ENCODE measurements around the gene COG5. TPM values are rescaled to one million over a fixed set of nuclear protein-coding genes. Genes with fewer than 3 reads are reported as not detected.

Gene COG5
- total and polyA plus RNA-seq, 2 donors = 15.4 to 79.4 TPM

DNA sequence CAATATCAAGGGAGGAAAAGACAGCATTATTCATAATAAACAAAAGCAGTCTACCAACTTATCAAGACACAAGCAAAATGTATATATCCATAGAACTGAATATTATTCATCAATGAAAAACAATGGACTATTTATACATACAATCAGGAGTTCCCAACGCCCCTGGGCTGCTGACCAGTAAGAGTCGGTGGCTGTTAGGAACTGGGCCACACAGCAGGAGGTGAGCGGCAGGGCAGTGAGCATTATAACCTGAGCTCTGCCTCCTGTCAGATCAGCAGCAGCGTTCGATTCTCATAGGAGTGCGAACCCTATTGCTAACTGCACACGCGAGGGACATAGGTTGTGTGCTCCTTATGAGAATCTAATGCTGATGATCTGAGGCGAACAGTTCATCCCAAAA, 165.6 kb downstream of the COG5 start:
- Histone ChIP-seq H3K4me3 (ENCODE audit: low read depth, low read length) (no peak overlapping the region), H3K27ac (ENCODE audit: low read depth) (no peak overlapping the region), H3K36me3 (ENCODE audit: insufficient read depth) (no peaks in the 10 kb centered on the region), H3K4me1 (ENCODE audit: insufficient read depth) (no peaks in the 10 kb centered on the region)
- no peak for DNase-seq (ENCODE audit: extremely low spot score)
- WGBS = 88% methylated on average over 9 of the region's 9 CpGs

- WGBS = 96% methylated on average over 2 of the region's 2 CpGs
- no peak overlapping the region for H3K4me3 ChIP-seq (ENCODE audit: low read depth, low read length)
- no peak for DNase-seq (ENCODE audit: extremely low spot score)
These were observed 166.7 kb downstream of the COG5 start for GRCh38 chr7:107396990-107397389.

DNA sequence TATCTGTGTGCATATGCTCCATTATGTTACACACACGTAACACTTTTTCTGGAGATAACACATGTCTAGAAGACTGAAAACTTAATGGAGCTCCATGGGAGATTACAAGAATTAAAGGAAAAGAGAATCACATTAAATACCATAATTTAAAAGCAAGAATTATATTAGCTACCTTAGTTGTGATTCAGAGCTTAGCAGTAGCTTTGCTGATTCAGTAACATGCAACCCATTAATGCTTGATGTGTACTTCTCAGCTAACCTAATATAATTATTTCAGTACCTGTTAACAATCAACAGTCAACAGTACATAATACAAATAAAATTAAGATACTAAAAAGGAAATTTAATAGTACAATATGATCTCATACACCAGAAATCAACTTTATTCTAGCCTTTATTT, 167.6 kb downstream of the COG5 start:
- Histone ChIP-seq H3K36me3 (ENCODE audit: insufficient read depth) (no peaks in the 10 kb centered on the region), H3K4me1 (ENCODE audit: insufficient read depth) (no peaks in the 10 kb centered on the region), H3K27ac (ENCODE audit: low read depth) (no peak overlapping the region), H3K4me3 (ENCODE audit: low read depth, low read length) (no peak overlapping the region)
- 99% methylated on average over 1 of the region's 1 CpG for WGBS
- DNase-seq (ENCODE audit: extremely low spot score) = no peak

More at GRCh38 chr7:107396990-107397389, 166.7 kb downstream of the COG5 start:
- no peaks in the 10 kb centered on the region for H3K4me1 ChIP-seq (ENCODE audit: insufficient read depth)
- no peaks in the 10 kb centered on the region for H3K36me3 ChIP-seq (ENCODE audit: insufficient read depth)
- no peak overlapping the region for H3K27ac ChIP-seq (ENCODE audit: low read depth)

DNA sequence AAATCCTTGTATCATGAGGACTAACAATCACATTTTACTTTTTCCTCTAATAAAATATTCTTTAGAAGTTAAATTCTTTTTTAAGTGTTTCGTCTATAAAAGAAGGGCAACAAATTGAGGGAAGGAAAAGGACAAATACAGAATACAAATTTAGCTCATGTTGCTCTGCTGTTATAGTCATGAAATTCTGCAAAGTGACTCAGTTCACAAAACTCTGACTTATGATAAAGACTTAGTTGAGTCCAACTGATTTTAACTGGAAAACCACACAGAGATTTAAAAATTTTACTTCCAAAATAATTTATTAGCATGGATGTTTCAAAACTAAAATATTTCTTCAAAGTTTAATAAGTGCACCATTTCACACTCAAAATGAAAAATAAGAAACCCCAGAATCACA, 168.9 kb downstream of the COG5 start:
- Histone ChIP-seq H3K36me3 (ENCODE audit: insufficient read depth) (no peaks in the 10 kb centered on the region), H3K27ac (ENCODE audit: low read depth) (no peak overlapping the region), H3K4me1 (ENCODE audit: insufficient read depth) (no peaks in the 10 kb centered on the region), H3K4me3 (ENCODE audit: low read depth, low read length) (no peak overlapping the region)
- 53% methylated on average over 1 of the region's 1 CpG for whole genome bisulfite sequencing
- no peak for DNase-seq (ENCODE audit: extremely low spot score)

GRCh38 chr7:107394276-107394675, 169.4 kb downstream of the COG5 start:
- 71% methylated on average over 1 of the region's 1 CpG for WGBS
- Histone ChIP-seq H3K4me1 (ENCODE audit: insufficient read depth) (no peaks in the 10 kb centered on the region), H3K27ac (ENCODE audit: low read depth) (no peak overlapping the region)

GRCh38 chr7:107392830-107393229, 170.9 kb downstream of the COG5 start:
- 91% methylated on average over 3 of the region's 3 CpGs for WGBS
- H3K4me1 ChIP-seq (ENCODE audit: insufficient read depth) = no peaks in the 10 kb centered on the region
- H3K4me3 ChIP-seq (ENCODE audit: low read depth, low read length) = no peak overlapping the region
- no peak for DNase-seq (ENCODE audit: extremely low spot score)
- H3K27ac ChIP-seq (ENCODE audit: low read depth) = no peak overlapping the region
- no peaks in the 10 kb centered on the region for H3K36me3 ChIP-seq (ENCODE audit: insufficient read depth)

More at GRCh38 chr7:107394276-107394675, 169.4 kb downstream of the COG5 start:
- DNase-seq (ENCODE audit: extremely low spot score) = no peak
- H3K36me3 ChIP-seq (ENCODE audit: insufficient read depth) = no peaks in the 10 kb centered on the region
- no peak overlapping the region for H3K4me3 ChIP-seq (ENCODE audit: low read depth, low read length)

DNA sequence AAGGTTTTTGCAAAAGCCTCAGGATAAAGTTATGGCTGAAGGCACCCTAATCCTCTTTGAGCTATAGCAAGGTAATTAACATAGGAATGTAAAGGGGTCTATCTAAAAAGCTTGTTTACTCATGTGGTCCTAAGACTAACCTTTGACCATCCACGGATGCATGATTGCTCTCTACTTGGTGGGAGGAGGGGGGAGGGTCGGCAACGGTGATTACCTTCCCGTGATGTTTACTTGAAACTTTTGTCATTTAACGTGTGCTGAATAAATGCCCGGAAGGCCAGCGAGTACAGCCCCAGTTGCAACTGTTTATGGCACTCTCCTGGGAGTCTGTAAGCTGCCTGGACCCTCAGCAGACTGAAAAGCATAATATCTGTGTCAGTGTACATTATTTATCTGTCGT, 172.8 kb downstream of the COG5 start:
- H3K27ac ChIP-seq (ENCODE audit: low read depth) = no peak overlapping the region
- H3K36me3 ChIP-seq (ENCODE audit: insufficient read depth) = no peaks in the 10 kb centered on the region
- no peak overlapping the region for H3K4me3 ChIP-seq (ENCODE audit: low read depth, low read length)
- H3K4me1 ChIP-seq (ENCODE audit: insufficient read depth) = no peaks in the 10 kb centered on the region
- no peak for DNase-seq (ENCODE audit: extremely low spot score)
- 55% methylated on average over 8 of the region's 8 CpGs for WGBS

DNA sequence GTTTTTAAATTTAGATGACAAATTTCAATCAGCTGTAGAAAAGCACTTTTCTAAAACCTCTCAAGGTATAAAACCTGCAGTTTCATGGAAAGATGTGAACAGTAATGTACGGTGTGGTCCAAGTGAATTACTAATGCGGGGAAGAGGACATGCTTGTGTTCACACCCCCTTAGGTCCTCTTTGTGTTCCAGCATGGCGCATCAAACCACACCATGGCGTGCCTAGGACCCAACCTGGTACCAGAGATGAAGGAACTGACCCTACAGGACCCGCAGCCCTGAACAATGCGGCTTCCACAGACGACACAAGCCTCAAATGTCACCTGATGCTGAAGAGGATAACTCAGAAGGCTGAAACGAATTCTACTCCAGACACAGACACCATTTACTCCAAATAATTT, 175.1 kb downstream of the COG5 start:
- no peaks in the 10 kb centered on the region for H3K36me3 ChIP-seq (ENCODE audit: insufficient read depth)
- H3K27ac ChIP-seq (ENCODE audit: low read depth) = no peak overlapping the region
- no peak overlapping the region for H3K4me3 ChIP-seq (ENCODE audit: low read depth, low read length)
- 97% methylated on average over 8 of the region's 8 CpGs for WGBS
- H3K4me1 ChIP-seq (ENCODE audit: insufficient read depth) = no peaks in the 10 kb centered on the region
- no peak for DNase-seq (ENCODE audit: extremely low spot score)

DNA sequence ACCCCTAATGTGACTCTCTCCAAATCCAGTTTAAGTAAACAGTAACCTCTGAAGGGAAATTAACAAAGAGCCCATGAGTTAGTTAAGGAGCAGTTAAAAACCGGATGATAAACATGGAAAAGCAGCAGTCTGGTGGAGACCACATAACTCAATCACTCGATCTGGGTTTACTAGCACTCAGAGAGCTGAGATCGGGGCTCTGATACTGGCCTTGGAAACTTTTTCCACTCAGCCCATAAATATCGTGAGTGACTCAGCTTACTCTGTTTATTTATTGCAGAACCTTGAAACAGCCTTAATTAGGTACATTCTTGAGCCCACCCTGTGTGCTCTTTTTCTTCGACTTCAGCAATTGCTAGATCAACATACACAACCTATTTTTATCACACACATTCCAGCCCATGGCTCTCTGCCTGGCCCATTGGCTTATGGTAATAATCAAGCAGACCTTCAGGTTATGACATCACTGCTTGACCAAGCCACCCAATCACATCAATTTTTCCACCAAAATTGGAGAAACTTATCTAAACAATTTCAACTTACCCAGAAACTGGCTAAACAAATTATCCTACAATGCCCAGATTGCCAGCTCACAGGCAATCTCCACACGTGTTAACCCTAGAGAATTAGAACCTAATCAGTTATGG, 176.0 kb downstream of the COG5 start:
- Histone ChIP-seq H3K4me1 (ENCODE audit: insufficient read depth) (no peaks in the 10 kb centered on the region), H3K4me3 (ENCODE audit: low read depth, low read length) (no peak overlapping the region), H3K27ac (ENCODE audit: low read depth) (no peak overlapping the region), H3K36me3 (ENCODE audit: insufficient read depth) (no peaks in the 10 kb centered on the region)
- DNase-seq (ENCODE audit: extremely low spot score) = peak; percentile 53
- 39% methylated on average over 6 of the region's 6 CpGs for WGBS

- peak overlapping the region; percentile 53 for H3K27ac ChIP-seq (ENCODE audit: low read depth)
These were observed 176.6 kb downstream of the COG5 start for GRCh38 chr7:107387128-107387527.

DNA sequence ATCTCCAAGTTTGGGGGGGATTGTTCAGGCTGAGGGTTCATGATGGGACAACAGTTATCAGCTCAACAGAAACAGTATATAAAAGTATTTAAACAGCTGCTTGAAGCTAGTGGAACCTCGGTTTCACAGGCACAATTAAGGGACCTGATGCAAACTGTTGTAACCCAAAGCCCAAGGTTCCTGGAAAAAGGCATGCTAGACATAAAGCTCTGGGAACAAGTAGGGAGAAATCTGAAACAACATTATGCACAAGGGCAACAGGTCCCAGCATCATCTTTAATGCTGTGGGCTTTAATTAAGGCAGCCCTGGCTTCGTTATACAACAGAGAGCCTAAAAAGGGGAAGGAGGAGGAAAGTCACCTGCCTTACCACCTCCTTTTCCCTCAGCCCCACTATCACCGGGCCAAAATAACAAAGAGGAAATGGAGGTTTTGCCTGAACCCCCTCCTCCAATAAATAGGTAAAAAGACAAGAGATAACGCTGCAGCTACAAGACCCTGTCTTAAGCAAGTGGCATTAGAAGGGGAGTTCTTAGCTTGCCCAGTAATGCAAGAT, 177.1 kb downstream of the COG5 start:
- peak overlapping the region; percentile 53 for H3K27ac ChIP-seq (ENCODE audit: low read depth)
- WGBS = 53% methylated on average over 4 of the region's 4 CpGs
- no peak for DNase-seq (ENCODE audit: extremely low spot score)
- no peaks in the 10 kb centered on the region for H3K36me3 ChIP-seq (ENCODE audit: insufficient read depth)
- H3K4me3 ChIP-seq (ENCODE audit: low read depth, low read length) = no peak overlapping the region
- H3K4me1 ChIP-seq (ENCODE audit: insufficient read depth) = no peaks in the 10 kb centered on the region

More at GRCh38 chr7:107387128-107387527, 176.6 kb downstream of the COG5 start:
- no peaks in the 10 kb centered on the region for H3K36me3 ChIP-seq (ENCODE audit: insufficient read depth)
- no peak overlapping the region for H3K4me3 ChIP-seq (ENCODE audit: low read depth, low read length)
- no peak for DNase-seq (ENCODE audit: extremely low spot score)
- WGBS = 48% methylated on average over 6 of the region's 6 CpGs
- no peaks in the 10 kb centered on the region for H3K4me1 ChIP-seq (ENCODE audit: insufficient read depth)

GRCh38 chr7:107384025-107384424, 179.7 kb downstream of the COG5 start:
- no peaks in the 10 kb centered on the region for H3K36me3 ChIP-seq (ENCODE audit: insufficient read depth)
- H3K27ac ChIP-seq (ENCODE audit: low read depth) = no peak overlapping the region
- no peak overlapping the region for H3K4me3 ChIP-seq (ENCODE audit: low read depth, low read length)
- no peak for DNase-seq (ENCODE audit: extremely low spot score)
- WGBS = 91% methylated on average over 5 of the region's 5 CpGs
- H3K4me1 ChIP-seq (ENCODE audit: insufficient read depth) = no peaks in the 10 kb centered on the region

- no peaks in the 10 kb centered on the region for H3K36me3 ChIP-seq (ENCODE audit: insufficient read depth)
- DNase-seq (ENCODE audit: extremely low spot score) = no peak
- no peak overlapping the region for H3K4me3 ChIP-seq (ENCODE audit: low read depth, low read length)
- H3K27ac ChIP-seq (ENCODE audit: low read depth) = no peak overlapping the region
- over 99% methylated on average over 4 of the region's 4 CpGs for WGBS
- H3K4me1 ChIP-seq (ENCODE audit: insufficient read depth) = no peaks in the 10 kb centered on the region
These were observed 180.5 kb downstream of the COG5 start for GRCh38 chr7:107383203-107383602.

- H3K27ac ChIP-seq (ENCODE audit: low read depth) = no peak overlapping the region
- no peak for DNase-seq (ENCODE audit: extremely low spot score)
- no peaks in the 10 kb centered on the region for H3K36me3 ChIP-seq (ENCODE audit: insufficient read depth)
- H3K4me1 ChIP-seq (ENCODE audit: insufficient read depth) = no peaks in the 10 kb centered on the region
- 72% methylated on average over 4 of the region's 4 CpGs for WGBS
- no peak overlapping the region for H3K4me3 ChIP-seq (ENCODE audit: low read depth, low read length)
These were observed 182.3 kb downstream of the COG5 start for GRCh38 chr7:107381453-107381852.
